Measurements from ENCODE around the gene CACNA2D2. TPM values are rescaled to one million over a fixed set of nuclear protein-coding genes. Genes with fewer than 3 reads are reported as not detected.

Gene CACNA2D2
- total and polyA plus RNA-seq, 2 of the 13 experiments (the other 11 are each of a cell fraction or from before 2014, with no cell fraction given): not detected

GRCh38 chr3:50325113-50325480, 178.3 kb downstream of the CACNA2D2 start (continued):
- TF ChIP-seq ZBTB34 (CRISPR knock-in tag; IDR thresholded peaks at IDR 0.05) (no peak), ZNF770 (CRISPR knock-in tag; IDR thresholded peaks at IDR 0.05) (no peak), ZNF569 (CRISPR knock-in tag; IDR thresholded peaks at IDR 0.05; ENCODE audit: borderline replicate concordance) (no peak), ZNF34 (CRISPR knock-in tag; IDR thresholded peaks at IDR 0.05; ENCODE audit: borderline replicate concordance) (no peak)

GRCh38 chr3:50324351-50325112, 178.9 kb downstream of the CACNA2D2 start:
- Histone ChIP-seq H4K20me1 (ENCODE audit: insufficient read depth, low read length) (no peaks in the 10 kb centered on the region), H3K4me2 (ENCODE audit: low read depth, low read length) (peak overlapping the region; percentile 33; the same call in 1 of the 2 replicates), H3K27me3 (ENCODE audit: control insufficient read depth in 1 of 2, insufficient read depth in 2 of 2, low read length in 2 of 2) (no peaks in the 10 kb centered on the region; a peak in 1 of 5 replicates), H3K27ac (ENCODE audit: extremely low read length, insufficient read depth, low read length) (peak overlapping the region; percentile 100), H3K9me3 (ENCODE audit: low read length) (no peaks in the 10 kb centered on the region), H3K4me3 (replicated peaks in 1 of 3; ENCODE audit: insufficient read depth in 1 of 3, low read depth in 2 of 3, low read length in 3 of 3) (no peak overlapping the region; a peak in 1 of 6 replicates), H3K36me3 (replicated peaks in 1 of 2; ENCODE audit: control insufficient read depth in 1 of 2, insufficient read depth in 2 of 2, low read length in 2 of 2) (peaks cover 0 to 13% of the 10 kb centered on the region in 2 experiments; a peak in 2 of 5 replicates), H3K4me1 (ENCODE audit: insufficient read depth, low read length) (peaks cover 69% of the 10 kb centered on the region), H3K79me2 (ENCODE audit: insufficient read depth, low read length) (peaks cover 27% of the 10 kb centered on the region), H2AFZ (ENCODE audit: low read length) (no peak overlapping the region), H3K9ac (ENCODE audit: insufficient read depth, low read depth, low read length) (peak overlapping the region; percentile 7; the same call in 1 of the 2 replicates)
- WGBS (ENCODE audit: low lambda C conversion rate): 0% methylated on average over 1 of the region's 4 CpGs
- no TSS peak for BruUV-seq (replicated peaks)
- DNase-seq (ENCODE audit: low spot score) (peak; percentile 88), FAIRE-seq (peak; percentile 84), ATAC-seq (peak; percentile 59)
- ChIA-PET POLR2A (interaction anchor here (0.5 to 13.0 kb wide), 10 partner anchors 12 to 67 kb away, joined by 3 to 222 read pairs (median 6); partner anchors contain the start of genes CYB561D2, HYAL1, HYAL3 and IFRD2), CTCF (ENCODE audit: low intra/inter-chr PET ratio, low total read pairs) (interaction anchor here (1.1 to 1.5 kb wide), 4 partner anchors 22 to 67 kb away, joined by 4 to 14 read pairs (median 7); partner anchors contain the start of genes HYAL1 and IFRD2)
- in situ Hi-C loops (cut with HindIII; ENCODE audit: extremely low pct_ligation_motif_present, low pct_unique_long_range_greater_than_20kb) (loop anchor here (5.0 kb wide), 1 partner anchor 62 kb away; no protein-coding TSS in a partner anchor), intact Hi-C loops (cut with micrococcal nuclease; ENCODE audit: unreplicated experiment) (loop anchor here (1.0 kb wide), 2 partner anchors 21 to 50 kb away; partner anchors contain the start of gene HYAL1)
- TF ChIP-seq NR1H2 (CRISPR knock-in tag; IDR thresholded peaks at IDR 0.05; ENCODE audit: borderline replicate concordance, low read depth) (no peak), RXRA (CRISPR knock-in tag; IDR thresholded peaks at IDR 0.05) (peak; percentile 69), PLRG1 (conservative IDR thresholded peaks at IDR 0.05) (no peak), ZBTB38 (CRISPR knock-in tag; IDR thresholded peaks at IDR 0.05) (peak; percentile 56), ZSCAN29 (CRISPR knock-in tag; conservative IDR thresholded peaks at IDR 0.05) (peak; percentile 60; the same call in 1 of the 2 replicates), ZFP91 (CRISPR knock-in tag; IDR thresholded peaks at IDR 0.05; ENCODE audit: borderline replicate concordance) (peak; percentile 76), ATF5 (CRISPR knock-in tag; IDR thresholded peaks at IDR 0.05; ENCODE audit: low read depth) (no peak), XRCC5 (optimal IDR thresholded peaks at IDR 0.05; ENCODE audit: low read length) (peak; percentile 88), ESRRA (CRISPR knock-in tag; IDR thresholded peaks at IDR 0.05; ENCODE audit: low read depth) (peak; percentile 57; the same call in 1 of the 2 replicates), FOXA3 (CRISPR knock-in tag; IDR thresholded peaks at IDR 0.05) (peak; percentile 45; the same call in 1 of the 2 replicates), RAD21 (CRISPR knock-in tag; IDR thresholded peaks at IDR 0.05) (peak; percentile 95)

Data from HepG2 (cell line).